GM23338 (cell line): ENCODE data around the gene CCDC30. TPM values are rescaled to one million over a fixed set of nuclear protein-coding genes. Genes with fewer than 3 reads are reported as not detected.
"Not testable (repeated sequence)": the region's sequence is repeated elsewhere in the genome, so short reads cannot be mapped to it uniquely, and the experiment has no call there.

Source experiments
- ATAC-seq: fragments of 200-7000 bp; cut with Tn5 transposase; 3 replicates; pipeline ENCODE4 v1.9.1; 2020
- DNase-seq: peaks from one replicate; pipeline ENCODE4 v3.0.0-alpha.2; 2015; ENCODE audit warnings: low spot score
- H2AFZ ChIP-seq: fragments of 200-600 bp; sonication (generic); 2 replicates; pipeline ENCODE4 v1.8.0; 2016; ENCODE audit warnings: antibody characterized with exemption, mild to moderate bottlenecking, moderate library complexity
- H3F3A ChIP-seq: fragments of 200-600 bp; sonication (generic); replicated peaks from 2 replicates; pipeline ENCODE4 v1.8.0; 2017; ENCODE audit warnings: antibody characterized with exemption, mixed run types, low read depth
- H3K27ac ChIP-seq: fragments of 200-600 bp; sonication (generic); 2 replicates; pipeline ENCODE4 v1.6.1; 2016; ENCODE audit warnings: low read depth
- H3K27me3 ChIP-seq: fragments of 200-600 bp; sonication (generic); 2 replicates; pipeline ENCODE4 v1.8.0; 2016; ENCODE audit warnings: mild to moderate bottlenecking, mixed run types, moderate library complexity; ENCODE audit not compliant: insufficient read depth
- H3K36me3 ChIP-seq: fragments of 200-600 bp; sonication (generic); 2 replicates; pipeline ENCODE4 v1.8.0; 2016; ENCODE audit warnings: mild to moderate bottlenecking; ENCODE audit not compliant: insufficient read depth
- H3K4me1 ChIP-seq: fragments of 200-600 bp; sonication (generic); 2 replicates; pipeline ENCODE4 v1.8.0; 2016; ENCODE audit warnings: mild to moderate bottlenecking, moderate library complexity; ENCODE audit not compliant: insufficient read depth
- H3K4me2 ChIP-seq: fragments of 200-600 bp; sonication (generic); 2 replicates; pipeline ENCODE4 v1.7.1; 2017; ENCODE audit warnings: mixed run types
- H3K4me3 ChIP-seq: fragments of 200-600 bp; sonication (generic); 2 replicates; pipeline ENCODE4 v1.6.1; 2016; ENCODE audit warnings: mixed run types
- H3K79me2 ChIP-seq: fragments of 200-600 bp; sonication (generic); replicated peaks from 2 replicates; pipeline ENCODE4 v1.8.0; 2017; ENCODE audit warnings: mild to moderate bottlenecking; ENCODE audit not compliant: insufficient read depth
- H3K9me2 ChIP-seq: fragments of 200-600 bp; sonication (generic); 2 replicates; pipeline ENCODE4 v1.8.0; 2017; ENCODE audit not compliant: insufficient read depth
- H4K20me1 ChIP-seq: fragments of 200-600 bp; sonication (generic); replicated peaks from 2 replicates; pipeline ENCODE4 v1.8.0; 2017; ENCODE audit warnings: mild to moderate bottlenecking; ENCODE audit not compliant: insufficient read depth
- H3K27ac Mint-ChIP-seq: 2 replicates; pipeline ENCODE4 v1.8.0; 2020; ENCODE audit warnings: inconsistent platforms, mild to moderate bottlenecking, moderate library complexity, mixed read lengths
- H3K27me3 Mint-ChIP-seq: 3 replicates; pipeline ENCODE4 v1.8.0; 2022; ENCODE audit warnings: low read depth, mild to moderate bottlenecking, moderate library complexity, mixed read lengths, inconsistent platforms; ENCODE audit not compliant: insufficient read depth, poor library complexity
- H3K36me3 Mint-ChIP-seq: 3 replicates; pipeline ENCODE4 v1.8.0; 2021; ENCODE audit warnings: low read depth, mild to moderate bottlenecking, inconsistent platforms, moderate library complexity, mixed read lengths
- H3K4me1 Mint-ChIP-seq: 3 replicates; pipeline ENCODE4 v1.8.0; 2020; ENCODE audit warnings: mild to moderate bottlenecking, inconsistent platforms, mixed read lengths
- H3K4me3 Mint-ChIP-seq: 3 replicates; pipeline ENCODE4 v1.8.0; 2021; ENCODE audit warnings: moderate library complexity, mild to moderate bottlenecking, inconsistent platforms, mixed read lengths
- H3K9me3 Mint-ChIP-seq: 3 replicates; pipeline ENCODE4 v1.8.0; 2020; ENCODE audit warnings: moderate library complexity, mild to moderate bottlenecking, inconsistent platforms, mixed read lengths
- CREB1 ChIP-seq: fragments of 250-450 bp; sonication (Bioruptor Pico); IDR thresholded peaks from 2 replicates; pipeline ENCODE4 v1.5.0; 2020; ENCODE audit warnings: low read depth, mild to moderate bottlenecking, moderate library complexity
- EZH2 ChIP-seq: fragments of 200-600 bp; sonication (generic); IDR thresholded peaks from one replicate; pipeline ENCODE4 v1.8.0; 2017; ENCODE audit warnings: antibody characterized with exemption, mild to moderate bottlenecking, low read depth; ENCODE audit not compliant: unreplicated experiment
- EZH2phosphoT487 ChIP-seq: fragments of 200-600 bp; sonication (generic); IDR thresholded peaks from one replicate; pipeline ENCODE4 v1.8.1; 2018; ENCODE audit warnings: antibody characterized with exemption; ENCODE audit not compliant: unreplicated experiment
- JUNB ChIP-seq: IDR thresholded peaks from one replicate; pipeline ENCODE4 v1.6.1; 2016; ENCODE audit warnings: antibody characterized with exemption; ENCODE audit not compliant: unreplicated experiment
- POLR2AphosphoS5 ChIP-seq: IDR thresholded peaks from 2 replicates; pipeline ENCODE4 v1.6.1; 2016; ENCODE audit warnings: antibody characterized with exemption, low read depth
- STAT1 ChIP-seq: IDR thresholded peaks from one replicate; pipeline ENCODE4 v1.6.1; 2016; ENCODE audit warnings: antibody characterized with exemption; ENCODE audit not compliant: unreplicated experiment
- ZNF114 ChIP-seq: fragments of 250-450 bp; sonication (Bioruptor Pico); IDR thresholded peaks from 2 replicates; pipeline ENCODE4 v1.5.0; 2020; ENCODE audit warnings: mild to moderate bottlenecking, moderate library complexity
- ZNF462 ChIP-seq: fragments of 250-450 bp; sonication (Bioruptor Pico); IDR thresholded peaks from 2 replicates; pipeline ENCODE4 v1.5.0; 2020; ENCODE audit warnings: mild to moderate bottlenecking, moderate library complexity
- polyA plus RNA-seq: library from polyadenylated mRNA; unstranded; fragments of >200 nt; fragmentation: Nextera tagmentation; extraction: Ambion mirVana; gene quantifications from 2 replicates; pipeline ENCODE4 v1.2.1, GENCODE V29; 2016
- total RNA-seq: library from RNA; depleted of rRNA; stranded (reverse); fragments of >200 nt; shearing (Covaris generic); gene quantifications from 2 replicates; pipeline ENCODE4 v1.2.3, GENCODE V29; 2014

Gene CCDC30
- total and polyA plus RNA-seq, 2 experiments from 2014 or later: 0.56 to 1.8 TPM

- no peak overlapping the region for H3K4me3 Mint-ChIP-seq
- no peaks in the 10 kb centered on the region for H3K36me3 Mint-ChIP-seq
- H3K27me3 Mint-ChIP-seq: no peaks in the 10 kb centered on the region
- Histone ChIP-seq H3K4me3 (no peak overlapping the region), H3K27ac (no peak overlapping the region), H3F3A (no peaks in the 10 kb centered on the region), H3K4me2 (no peak overlapping the region), H4K20me1 (no peaks in the 10 kb centered on the region), H2AFZ (no peak overlapping the region), H3K9me2 (no peaks in the 10 kb centered on the region), H3K36me3 (no peaks in the 10 kb centered on the region), H3K4me1 (no peaks in the 10 kb centered on the region), H3K79me2 (no peaks in the 10 kb centered on the region), H3K27me3 (no peaks in the 10 kb centered on the region)
- H3K4me1 Mint-ChIP-seq: peaks cover 2% of the 10 kb centered on the region; the same call in 1 of the 3 replicates
- ATAC-seq (no peak), DNase-seq (no peak)
- TF ChIP-seq STAT1: no peak
- TF ChIP-seq CREB1 (CRISPR knock-in tag): no peak
- TF ChIP-seq EZH2phosphoT487: no peak
- TF ChIP-seq POLR2AphosphoS5: no peak
- TF ChIP-seq ZNF114 (CRISPR knock-in tag): no peak
- TF ChIP-seq ZNF462 (CRISPR knock-in tag): no peak
- TF ChIP-seq EZH2: no peak
- TF ChIP-seq JUNB: no peak
- H3K27ac Mint-ChIP-seq: no peak overlapping the region
- no peaks in the 10 kb centered on the region for H3K9me3 Mint-ChIP-seq
Observed at GRCh38 chr1:42476605-42477004, 13.5 kb downstream of the CCDC30 start.

- H3F3A ChIP-seq, H3K9me3 Mint-ChIP-seq, DNase-seq, H3K27ac ChIP-seq, H3K27me3 Mint-ChIP-seq, H3K4me3 ChIP-seq, H3K79me2 ChIP-seq, H3K36me3 Mint-ChIP-seq, H3K27ac Mint-ChIP-seq, H4K20me1 ChIP-seq, H3K36me3 ChIP-seq, H2AFZ ChIP-seq, ATAC-seq, H3K4me1 ChIP-seq, H3K9me2 ChIP-seq, H3K4me1 Mint-ChIP-seq, H3K27me3 ChIP-seq, H3K4me2 ChIP-seq, H3K4me3 Mint-ChIP-seq: not testable (repeated sequence)
Observed at GRCh38 chr1:42477354-42477753, 14.3 kb downstream of the CCDC30 start.
